Body of pancreas (tissue), 4 donors: Measurements from ENCODE around the gene TGM1. TPM values are rescaled to one million over a fixed set of nuclear protein-coding genes. Genes with fewer than 3 reads are reported as not detected.

Source experiments
- ATAC-seq: fragments of 150-250 bp; one replicate; pipeline ENCODE4 v1.9.1; 2016
- DNase-seq, 4 donors: peaks; one replicate each; pipeline ENCODE4 v3.0.0-alpha.2; 2019
- H3K27ac ChIP-seq, 4 donors: fragments of 200-600 bp; sonication (generic); 1 replicate in 3 of 4; 2 replicates in 1 of 4; pipeline versions ENCODE4 v1.5.1 to v1.6.1; 2016 to 2019; ENCODE audit warnings: mild to moderate bottlenecking in 1 of 4, mixed read lengths in 1 of 4, moderate library complexity in 1 of 4
- H3K27me3 ChIP-seq, 2 donors: fragments of 200-600 bp; sonication (generic); one replicate each; pipeline ENCODE4 v1.6.0; 2016; ENCODE audit warnings: mild to moderate bottlenecking in 1 of 2
- H3K36me3 ChIP-seq, 2 donors: fragments of 200-600 bp; sonication (generic); replicated peaks in 1 of 2; 2 replicates each; pipeline ENCODE4 v1.5.1; 2016; ENCODE audit warnings: low read depth in 2 of 2; ENCODE audit not compliant: insufficient read depth in 1 of 2
- H3K4me1 ChIP-seq: fragments of 200-600 bp; sonication (generic); one replicate; pipeline ENCODE4 v1.6.0; 2016
- H3K4me3 ChIP-seq, 2 donors: fragments of 200-600 bp; sonication (generic); 1 replicate in 1 of 2; 2 replicates in 1 of 2; pipeline ENCODE4 v1.5.1; 2016 to 2019
- H3K9me3 ChIP-seq, 3 donors: fragments of 200-600 bp; sonication (generic); 1 replicate in 2 of 3; 2 replicates in 1 of 3; pipeline ENCODE4 v1.5.1; 2016
- CTCF ChIP-seq, 7 experiments: fragments of 450-650 bp in 4 of 7; fragments of 200-600 bp in 3 of 7; sonication (generic) in 3 of 7; IDR thresholded peaks; one replicate each; pipeline ENCODE4 v1.5.1; 2016 to 2019; ENCODE audit warnings: antibody characterized with exemption in 7 of 7
- POLR2A ChIP-seq, 3 donors: fragments of 450-650 bp; IDR thresholded peaks; one replicate each; pipeline ENCODE4 v1.6.1; 2016; ENCODE audit warnings: antibody characterized with exemption in 3 of 3, mild to moderate bottlenecking in 2 of 3
- WGBS, 2 donors: methylation state at CpG; one replicate each; pipeline ENCODE4 v1.1.5; 2017; 5-methylcytosine and 5-hydroxymethylcytosine counted together
- intact Hi-C: fragments of 100-400 bp; cut with DNase I; formaldehyde crosslinking; loops from one replicate; pipeline ENCODE4 v1.15.1; 2023
- total RNA-seq, 2 donors: library from RNA; depleted of rRNA; stranded (reverse); fragments of >200 nt; gene quantifications; one replicate each; pipeline ENCODE4 v1.1.0, GENCODE V29; 2016

TGM1 gene
- total RNA-seq, 2 donors from 2014 or later: 2.9 to 13.8 TPM

GRCh38 chr14:24238123-24238522 is 24.9 kb downstream of the TGM1 start:
- no peak overlapping the region for H3K4me3 ChIP-seq
- 76 to 86% methylated on average over 5 of the region's 5 CpGs for WGBS, 2 donors
- H3K9me3 ChIP-seq: no peaks in the 10 kb centered on the region
- H3K36me3 ChIP-seq: peaks cover 6 to 27% of the 10 kb centered on the region in 2 donors
- no peak overlapping the region for H3K27ac ChIP-seq
- no peak for ATAC-seq
- TF ChIP-seq CTCF (IDR thresholded peaks at IDR 0.05) (no peak), POLR2A (IDR thresholded peaks at IDR 0.05) (no peak)
- peaks cover 54% of the 10 kb centered on the region for H3K4me1 ChIP-seq
- intact Hi-C loops: no loop called here
- H3K27me3 ChIP-seq: no peaks in the 10 kb centered on the region
- DNase-seq: no peak

GRCh38 chr14:24237463-24237955 is 25.5 kb downstream of the TGM1 start:
- Histone ChIP-seq H3K27me3 (no peaks in the 10 kb centered on the region), H3K36me3 (peaks cover 6 to 27% of the 10 kb centered on the region in 2 donors), H3K4me1 (peaks cover 55% of the 10 kb centered on the region), H3K9me3 (no peaks in the 10 kb centered on the region), H3K4me3 (no peak overlapping the region), H3K27ac (no peak overlapping the region)
- TF ChIP-seq CTCF (IDR thresholded peaks at IDR 0.05) (no peak), POLR2A (IDR thresholded peaks at IDR 0.05) (no peak)
- ATAC-seq: no peak
- WGBS, 2 donors: 89 to 93% methylated on average over 2 of the region's 2 CpGs
- intact Hi-C loops: no loop called here
- DNase-seq: no peak

GRCh38 chr14:24236689-24237462 is 26.1 kb downstream of the TGM1 start:
- no peak overlapping the region for H3K27ac ChIP-seq
- DNase-seq (peak in 1 of 4 donors; percentile 4), ATAC-seq (no peak)
- peaks cover 55% of the 10 kb centered on the region for H3K4me1 ChIP-seq
- no peaks in the 10 kb centered on the region for H3K27me3 ChIP-seq
- no peak overlapping the region for H3K4me3 ChIP-seq
- 89 to 92% methylated on average over 3 to 6 of the region's 6 CpGs for WGBS, 2 donors
- TF ChIP-seq CTCF (IDR thresholded peaks at IDR 0.05): no peak
- TF ChIP-seq POLR2A (IDR thresholded peaks at IDR 0.05): no peak
- intact Hi-C loops: no loop called here
- peaks cover 6 to 27% of the 10 kb centered on the region in 2 donors for H3K36me3 ChIP-seq
- H3K9me3 ChIP-seq: no peaks in the 10 kb centered on the region

- peak in 1 of 4 donors; percentile 3 for DNase-seq
- 81 to 84% methylated on average over 5 of the region's 5 CpGs for WGBS, 2 donors
- Histone ChIP-seq H3K27me3 (no peaks in the 10 kb centered on the region), H3K36me3 (peaks cover 6 to 27% of the 10 kb centered on the region in 2 donors), H3K9me3 (no peaks in the 10 kb centered on the region), H3K4me1 (peaks cover 55% of the 10 kb centered on the region), H3K27ac (no peak overlapping the region), H3K4me3 (no peak overlapping the region)
- intact Hi-C loops: no loop called here
- no peak for TF ChIP-seq CTCF (IDR thresholded peaks at IDR 0.05)
- no peak for TF ChIP-seq POLR2A (IDR thresholded peaks at IDR 0.05)
- no peak for ATAC-seq
Observed at GRCh38 chr14:24235804-24236688, 26.9 kb downstream of the TGM1 start.
